ENCODE measurements around the gene TMEM176B.
"Not testable (repeated sequence)": the region's sequence is repeated elsewhere in the genome, so short reads cannot be mapped to it uniquely, and the experiment has no call there.

The TMEM176B gene

GRCh38 chr7:150823043-150823442 is 22.9 kb upstream of the TMEM176B start:
- DNase-seq (ENCODE audit: low spot score) = no peak

- no peak for DNase-seq (ENCODE audit: low spot score)
Observed at GRCh38 chr7:150820578-150821198, 20.5 kb upstream of the TMEM176B start.

GRCh38 chr7:150820148-150820547 is 20.0 kb upstream of the TMEM176B start:
- DNase-seq (ENCODE audit: low spot score) = no peak

GRCh38 chr7:150818971-150819370 is 18.8 kb upstream of the TMEM176B start:
- no peak for DNase-seq (ENCODE audit: low spot score)

- DNase-seq (ENCODE audit: low spot score) = no peak
Observed at GRCh38 chr7:150814328-150815001, 14.3 kb upstream of the TMEM176B start.

GRCh38 chr7:150807616-150808438 is 7.7 kb upstream of the TMEM176B start:
- DNase-seq (ENCODE audit: low spot score) = not testable (repeated sequence)

- DNase-seq (ENCODE audit: low spot score) = peak; percentile 44
Observed at GRCh38 chr7:150806863-150807262, 6.7 kb upstream of the TMEM176B start.

- no peak for DNase-seq (ENCODE audit: low spot score)
Observed at GRCh38 chr7:150806454-150806853, 6.3 kb upstream of the TMEM176B start.

GRCh38 chr7:150805864-150806263 is 5.7 kb upstream of the TMEM176B start:
- DNase-seq (ENCODE audit: low spot score) = no peak

- no peak for DNase-seq (ENCODE audit: low spot score)
Observed at GRCh38 chr7:150804802-150805201, 4.6 kb upstream of the TMEM176B start.

GRCh38 chr7:150803161-150803860 is 3.1 kb upstream of the TMEM176B start:
- DNase-seq (ENCODE audit: low spot score) = no peak

- DNase-seq (ENCODE audit: low spot score) = no peak
Observed at GRCh38 chr7:150801946-150802771, 2.0 kb upstream of the TMEM176B start.

- DNase-seq (ENCODE audit: low spot score) = peak; percentile 41
Observed at GRCh38 chr7:150801242-150801945, 1.2 kb upstream of the TMEM176B start.

GRCh38 chr7:150800581-150801241 is 547 bp upstream of the TMEM176B start, which contains the start of gene TMEM176A:
Gene TMEM176A (plus strand): TSS chr7:150800769. CDS start chr7:150801551, 782 bp downstream.
- DNase-seq (ENCODE audit: low spot score) = peak; percentile 47

- no peak for DNase-seq (ENCODE audit: low spot score)
Observed at GRCh38 chr7:150799156-150799555, 1.0 kb downstream of the TMEM176B start.

- no peak for DNase-seq (ENCODE audit: low spot score)
Observed at GRCh38 chr7:150797661-150798060, 2.5 kb downstream of the TMEM176B start.

- DNase-seq (ENCODE audit: low spot score) = no peak
Observed at GRCh38 chr7:150793569-150794238, 6.5 kb downstream of the TMEM176B start.

- no peak for DNase-seq (ENCODE audit: low spot score)
Observed at GRCh38 chr7:150791746-150792452, 8.3 kb downstream of the TMEM176B start.

- no peak for DNase-seq (ENCODE audit: low spot score)
Observed at GRCh38 chr7:150791304-150791703, 8.9 kb downstream of the TMEM176B start.

All from iPS-NIHi11 (cell line).